Neural cell (in vitro differentiated cells): ENCODE data around the gene IFI27. TPM values are rescaled to one million over a fixed set of nuclear protein-coding genes. Genes with fewer than 3 reads are reported as not detected.

Source experiments
- H2AFZ ChIP-seq: fragments of 200-600, 300-800 bp; sonication (generic), shearing (Covaris generic); 2 replicates; pipeline ENCODE4 v1.6.0; 2014; ENCODE audit warnings: low read depth, mild to moderate bottlenecking, antibody characterized with exemption, low read length, moderate library complexity
- H3F3A ChIP-seq: fragments of 200-600 bp; shearing (Covaris generic); 2 replicates; pipeline ENCODE4 v1.6.1; 2016; ENCODE audit warnings: mild to moderate bottlenecking, moderate library complexity, mixed read lengths, antibody characterized with exemption, low read length; ENCODE audit not compliant: insufficient read depth, poor library complexity, severe bottlenecking
- H3K27ac ChIP-seq: fragments of 200-600, 300-800 bp; sonication (generic), shearing (Covaris generic); 2 replicates; pipeline ENCODE4 v1.5.1; 2014; ENCODE audit warnings: mild to moderate bottlenecking, low read length, moderate library complexity
- H3K27me3 ChIP-seq: fragments of 300-800, 200-600 bp; sonication (generic), shearing (Covaris generic); 2 replicates; pipeline ENCODE4 v1.6.0; 2014; ENCODE audit warnings: mild to moderate bottlenecking, low read depth, low read length, moderate library complexity; ENCODE audit not compliant: insufficient read depth
- H3K36me3 ChIP-seq: fragments of 300-800, 200-600 bp; sonication (generic), shearing (Covaris generic); 2 replicates; pipeline ENCODE4 v1.5.1; 2014; ENCODE audit warnings: mild to moderate bottlenecking, antibody characterized with exemption, low read length, moderate library complexity; ENCODE audit not compliant: insufficient read depth
- H3K4me2 ChIP-seq: fragments of 300-800, 200-600 bp; sonication (generic), shearing (Covaris generic); 2 replicates; pipeline ENCODE4 v1.6.0; 2014; ENCODE audit warnings: mild to moderate bottlenecking, low read length
- H3K4me3 ChIP-seq: fragments of 300-800, 200-600 bp; sonication (generic), shearing (Covaris generic); 2 replicates; pipeline ENCODE4 v1.5.1; 2014; ENCODE audit warnings: mild to moderate bottlenecking, low read length, moderate library complexity
- H3K79me2 ChIP-seq: fragments of 200-600 bp; shearing (Covaris generic); replicated peaks from 2 replicates; pipeline ENCODE4 v1.6.0; 2014; ENCODE audit warnings: mild to moderate bottlenecking, low read length, moderate library complexity; ENCODE audit not compliant: insufficient read depth
- H3K9ac ChIP-seq: fragments of 300-800, 200-600 bp; sonication (generic), shearing (Covaris generic); 2 replicates; pipeline ENCODE4 v1.6.1; 2016; ENCODE audit warnings: mild to moderate bottlenecking, low read length, mixed read lengths
- H3K9me2 ChIP-seq: fragments of 200-600 bp; shearing (Covaris generic); 2 replicates; pipeline ENCODE4 v1.6.1; 2016; ENCODE audit warnings: mild to moderate bottlenecking, low read length, mixed read lengths; ENCODE audit not compliant: insufficient read depth
- H3K9me3 ChIP-seq: fragments of 200-600, 300-800 bp; sonication (generic), shearing (Covaris generic); 2 replicates; pipeline ENCODE4 v1.6.1; 2016; ENCODE audit warnings: mild to moderate bottlenecking, mixed run types, low read length, moderate library complexity, mixed read lengths
- H4K20me1 ChIP-seq: fragments of 200-600 bp; shearing (Covaris generic); 2 replicates; pipeline ENCODE4 v1.6.1; 2016; ENCODE audit warnings: mild to moderate bottlenecking, mixed run types; ENCODE audit not compliant: insufficient read depth
- CTCF ChIP-seq: fragments of 450-650 bp; IDR thresholded peaks from 2 replicates; pipeline ENCODE4 v1.5.1; 2014; ENCODE audit warnings: antibody characterized with exemption, mild to moderate bottlenecking, moderate library complexity; ENCODE audit not compliant: poor library complexity, severe bottlenecking
- EP300 ChIP-seq: fragments of 450-650 bp; conservative IDR thresholded peaks from 2 replicates; pipeline ENCODE4 v1.6.1; 2014; ENCODE audit warnings: antibody characterized with exemption, mild to moderate bottlenecking, moderate library complexity; ENCODE audit not compliant: poor library complexity, severe bottlenecking
- EZH2 ChIP-seq: fragments of 200-600, 300-800 bp; shearing (Covaris generic), sonication (generic); IDR thresholded peaks from 2 replicates; pipeline ENCODE4 v1.6.1; 2014; ENCODE audit warnings: antibody characterized with exemption, low read length, borderline replicate concordance, mild to moderate bottlenecking; ENCODE audit not compliant: insufficient read depth, poor library complexity, severe bottlenecking
- MXI1 ChIP-seq: fragments of 450-650 bp; conservative IDR thresholded peaks from 2 replicates; pipeline ENCODE4 v1.6.1; 2014; ENCODE audit warnings: antibody characterized with exemption, mild to moderate bottlenecking; ENCODE audit not compliant: poor library complexity, severe bottlenecking
- POLR2AphosphoS5 ChIP-seq: IDR thresholded peaks from 2 replicates; pipeline ENCODE4 v1.6.1; 2012
- RAD21 ChIP-seq: fragments of 450-650 bp; conservative IDR thresholded peaks from 2 replicates; pipeline ENCODE4 v1.6.1; 2014; ENCODE audit warnings: antibody characterized with exemption, mild to moderate bottlenecking, moderate library complexity
- REST ChIP-seq: IDR thresholded peaks from 2 replicates; pipeline ENCODE4 v1.6.1; 2012; ENCODE audit warnings: borderline replicate concordance
- SMC3 ChIP-seq: fragments of 450-650 bp; conservative IDR thresholded peaks from 2 replicates; pipeline ENCODE4 v1.6.1; 2014; ENCODE audit warnings: antibody characterized with exemption, mild to moderate bottlenecking, moderate library complexity; ENCODE audit not compliant: poor library complexity
- TAF1 ChIP-seq: IDR thresholded peaks from 2 replicates; pipeline ENCODE4 v1.6.1; 2012; ENCODE audit warnings: low read depth
- polyA plus RNA-seq: library from polyadenylated mRNA; depleted of rRNA; stranded (reverse); fragments of >200 nt; gene quantifications from 2 replicates; pipeline ENCODE4 v1.2.3, GENCODE V29; 2014

IFI27 gene
- polyA plus RNA-seq, 1 donor from 2014 or later, result 2.2 TPM

GRCh38 chr14:94161981-94162380 lies 51.4 kb downstream of the IFI27 start:
- no peaks in the 10 kb centered on the region for H3K9me3 ChIP-seq
- H3K4me3 ChIP-seq, result no peak overlapping the region
- H3K79me2 ChIP-seq, result no peaks in the 10 kb centered on the region
- H3K27ac ChIP-seq, result no peak overlapping the region
- H3K4me2 ChIP-seq, result no peak overlapping the region
- H3F3A ChIP-seq, result peaks cover 5% of the 10 kb centered on the region
- H4K20me1 ChIP-seq, result no peaks in the 10 kb centered on the region
- H3K9ac ChIP-seq, result no peak overlapping the region
- H3K27me3 ChIP-seq, result no peaks in the 10 kb centered on the region
- H3K36me3 ChIP-seq, result no peaks in the 10 kb centered on the region
- H3K9me2 ChIP-seq, result no peaks in the 10 kb centered on the region
- no peak overlapping the region for H2AFZ ChIP-seq
- TF ChIP-seq RAD21, result no peak
- no peak for TF ChIP-seq POLR2AphosphoS5
- TF ChIP-seq TAF1, result no peak
- no peak for TF ChIP-seq MXI1
- TF ChIP-seq CTCF, result no peak
- no peak for TF ChIP-seq EZH2
- no peak for TF ChIP-seq EP300
- no peak for TF ChIP-seq REST
- TF ChIP-seq SMC3, result no peak

- no peak overlapping the region for H3K9ac ChIP-seq
- no peak for TF ChIP-seq CTCF
- TF ChIP-seq SMC3, result no peak
- no peaks in the 10 kb centered on the region for H3K79me2 ChIP-seq
- no peak overlapping the region for H3K27ac ChIP-seq
- H3K4me2 ChIP-seq, result no peak overlapping the region
- no peaks in the 10 kb centered on the region for H3K9me2 ChIP-seq
- H3K36me3 ChIP-seq, result no peaks in the 10 kb centered on the region
- H4K20me1 ChIP-seq, result no peaks in the 10 kb centered on the region
- H2AFZ ChIP-seq, result no peak overlapping the region
- H3F3A ChIP-seq, result peaks cover 5% of the 10 kb centered on the region
- no peak overlapping the region for H3K4me3 ChIP-seq
- H3K9me3 ChIP-seq, result no peaks in the 10 kb centered on the region
- no peaks in the 10 kb centered on the region for H3K27me3 ChIP-seq
Observed at GRCh38 chr14:94162466-94162865, 51.9 kb downstream of the IFI27 start.
